K562 (cell line): Measurements from ENCODE around the gene FGR. TPM values are rescaled to one million over a fixed set of nuclear protein-coding genes. Genes with fewer than 3 reads are reported as not detected.

Experiments
- ASH1L ChIP-seq: fragments of 450-650 bp; IDR thresholded peaks from 2 replicates; pipeline ENCODE4 v1.6.1; 2018; ENCODE audit warnings: borderline replicate concordance, mild to moderate bottlenecking, low read depth; ENCODE audit not compliant: partially characterized antibody
- ATF7 ChIP-seq: fragments of 450-650 bp; IDR thresholded peaks from 2 replicates; pipeline ENCODE4 v1.7.1; 2014; ENCODE audit warnings: mild to moderate bottlenecking, moderate library complexity
- BRF1 ChIP-seq: IDR thresholded peaks from 3 replicates; pipeline ENCODE4 v1.6.1; 2011; ENCODE audit warnings: borderline replicate concordance, mild to moderate bottlenecking; ENCODE audit not compliant: insufficient read length; ENCODE audit errors: extremely low read depth
- CCAR2 ChIP-seq: fragments of 200-400 bp; formaldehyde crosslinking; IDR thresholded peaks from 2 replicates; pipeline ENCODE4 v1.6.1; 2017; ENCODE audit warnings: mild to moderate bottlenecking, low read depth, low read length
- FIP1L1 ChIP-seq: fragments of 200-400 bp; formaldehyde crosslinking; IDR thresholded peaks from 2 replicates; pipeline ENCODE4 v1.6.1; 2018; ENCODE audit warnings: mild to moderate bottlenecking, low read depth, low read length; ENCODE audit not compliant: poor library complexity, severe bottlenecking
- MEIS2 ChIP-seq: fragments of 450-650 bp; IDR thresholded peaks from 2 replicates; pipeline ENCODE4 v1.6.1; 2014; ENCODE audit warnings: mild to moderate bottlenecking; ENCODE audit not compliant: partially characterized antibody
- MYNN ChIP-seq, 2 experiments: sonication (generic); formaldehyde crosslinking in 1 of 2; IDR thresholded peaks; 2 replicates each; pipeline versions ENCODE4 v1.5.0 to v1.6.1; 2016 to 2020; ENCODE audit warnings: antibody characterized with exemption in 1 of 2, missing genetic modification reagents in 1 of 2
- NCOA1 ChIP-seq: fragments of 450-650 bp; IDR thresholded peaks from 2 replicates; pipeline ENCODE4 v1.6.1; 2016; ENCODE audit warnings: low read depth
- PATZ1 ChIP-seq: fragments of 250-450 bp; sonication (Bioruptor Pico); IDR thresholded peaks from 2 replicates; pipeline ENCODE4 v1.5.0; 2020; ENCODE audit warnings: mild to moderate bottlenecking, borderline replicate concordance
- RCOR1 ChIP-seq, 2 experiments: IDR thresholded peaks; 2 replicates each; pipeline ENCODE4 v1.6.1; 2012; ENCODE audit warnings: low read depth in 2 of 2, low read length in 2 of 2, borderline replicate concordance in 1 of 2, improper control_type of control experiment in 1 of 2
- RFX1 ChIP-seq: fragments of 450-650 bp; IDR thresholded peaks from 2 replicates; pipeline ENCODE4 v1.6.1; 2016; ENCODE audit warnings: mild to moderate bottlenecking, moderate library complexity
- SFPQ ChIP-seq: fragments of 200-400 bp; formaldehyde crosslinking; IDR thresholded peaks from 2 replicates; pipeline ENCODE4 v1.6.1; 2017; ENCODE audit warnings: mild to moderate bottlenecking, low read depth, low read length, moderate library complexity
- SIX5 ChIP-seq, 2 experiments: IDR thresholded peaks; 2 replicates each; pipeline ENCODE4 v1.6.1; 2011; ENCODE audit warnings: low read length in 2 of 2, borderline replicate concordance in 1 of 2, low read depth in 1 of 2, mild to moderate bottlenecking in 1 of 2, moderate library complexity in 1 of 2; ENCODE audit not compliant: insufficient read depth in 1 of 2
- SMARCA5 ChIP-seq: fragments of 450-650 bp; IDR thresholded peaks from 2 replicates; pipeline ENCODE4 v1.6.1; 2016
- SUPT5H ChIP-seq: fragments of 450-650 bp; IDR thresholded peaks from 2 replicates; pipeline ENCODE4 v1.6.1; 2016
- TCF7L2 ChIP-seq: fragments of 150-350 bp; IDR thresholded peaks from 2 replicates; pipeline ENCODE4 v1.6.1; 2016; ENCODE audit warnings: low read depth, mild to moderate bottlenecking, low read length, moderate library complexity
- ZNF764 ChIP-seq: fragments of 250-450 bp; sonication (Bioruptor Pico); IDR thresholded peaks from 2 replicates; pipeline ENCODE4 v1.4.0; 2020; ENCODE audit warnings: low read depth, mild to moderate bottlenecking, moderate library complexity
- polyA plus RNA-seq, 8 experiments: library from polyadenylated mRNA; depleted of rRNA in 4 of 8; stranded (reverse) in 5 of 8; unstranded in 3 of 8; fragments of >200 nt; fragmentation: Nextera tagmentation in 2 of 8; fragmentation: Illumina TruSeq in 1 of 8; extraction: Ambion mirVana in 2 of 8; extraction: Trizol in 1 of 8; gene quantifications; 2 replicates each; pipeline versions ENCODE4 v1.2.1 to v1.2.3, GENCODE V29; 2011 to 2014; ENCODE audit warnings: inconsistent platforms in 1 of 8, missing spikeins in 1 of 8
- total RNA-seq, 7 experiments: library from RNA; depleted of rRNA in 6 of 7; stranded (reverse); fragments of >200 nt in 6 of 7; fragmentation: Illumina TruSeq in 2 of 7; extraction: Trizol in 2 of 7; gene quantifications; 2 replicates each; pipeline versions ENCODE4 v1.2.1 to v1.2.3, GENCODE V29; 2011 to 2021; ENCODE audit warnings: low replicate concordance in 1 of 7
- TF ChIP-seq, protein P1 (sequence below): sonication (generic); formaldehyde crosslinking; IDR thresholded peaks from 2 replicates; pipeline ENCODE4 v1.8.0; 2023; ENCODE audit warnings: missing genetic modification reagents, mild to moderate bottlenecking, borderline replicate concordance

FGR gene
- total and polyA plus RNA-seq, 9 of the 15 experiments (the other 6 are each of a cell fraction or from before 2014, with no cell fraction given), result 0.04 to 0.11 TPM; not detected in 7

GRCh38 chr1:27671964-27672749, 37.2 kb upstream of the FGR start, which contains the start of gene IFI6 (continued):
- TF ChIP-seq FIP1L1 (no peak), ASH1L (no peak), CCAR2 (no peak), BRF1 (no peak), MYNN (IDR thresholded peaks at IDR 0.05) (no peak), MYNN (CRISPR knock-in tag; IDR thresholded peaks at IDR 0.05) (no peak), PATZ1 (CRISPR knock-in tag) (no peak), MEIS2 (peak; percentile 60), SFPQ (no peak), SMARCA5 (no peak), RCOR1 (IDR thresholded peaks at IDR 0.05; ENCODE audit: borderline replicate concordance in 1 of 2, low read depth in 2 of 2, low read length in 2 of 2) (peak in 1 of 2 experiments; percentile 62; a peak in 2 of 4 replicates), NCOA1 (0 out of 2 replicates have a peak, but pooled peaks have one; percentile 27), SIX5 (IDR thresholded peaks at IDR 0.05; ENCODE audit: borderline replicate concordance in 1 of 2, insufficient read depth in 1 of 2, low read depth in 1 of 2, low read length in 2 of 2) (no peak), RFX1 (no peak), SUPT5H (no peak), ZNF764 (CRISPR knock-in tag) (no peak), TCF7L2 (no peak), ATF7 (peak; percentile 76; the same call in 1 of the 2 replicates)
- TF ChIP-seq, protein P1, sequence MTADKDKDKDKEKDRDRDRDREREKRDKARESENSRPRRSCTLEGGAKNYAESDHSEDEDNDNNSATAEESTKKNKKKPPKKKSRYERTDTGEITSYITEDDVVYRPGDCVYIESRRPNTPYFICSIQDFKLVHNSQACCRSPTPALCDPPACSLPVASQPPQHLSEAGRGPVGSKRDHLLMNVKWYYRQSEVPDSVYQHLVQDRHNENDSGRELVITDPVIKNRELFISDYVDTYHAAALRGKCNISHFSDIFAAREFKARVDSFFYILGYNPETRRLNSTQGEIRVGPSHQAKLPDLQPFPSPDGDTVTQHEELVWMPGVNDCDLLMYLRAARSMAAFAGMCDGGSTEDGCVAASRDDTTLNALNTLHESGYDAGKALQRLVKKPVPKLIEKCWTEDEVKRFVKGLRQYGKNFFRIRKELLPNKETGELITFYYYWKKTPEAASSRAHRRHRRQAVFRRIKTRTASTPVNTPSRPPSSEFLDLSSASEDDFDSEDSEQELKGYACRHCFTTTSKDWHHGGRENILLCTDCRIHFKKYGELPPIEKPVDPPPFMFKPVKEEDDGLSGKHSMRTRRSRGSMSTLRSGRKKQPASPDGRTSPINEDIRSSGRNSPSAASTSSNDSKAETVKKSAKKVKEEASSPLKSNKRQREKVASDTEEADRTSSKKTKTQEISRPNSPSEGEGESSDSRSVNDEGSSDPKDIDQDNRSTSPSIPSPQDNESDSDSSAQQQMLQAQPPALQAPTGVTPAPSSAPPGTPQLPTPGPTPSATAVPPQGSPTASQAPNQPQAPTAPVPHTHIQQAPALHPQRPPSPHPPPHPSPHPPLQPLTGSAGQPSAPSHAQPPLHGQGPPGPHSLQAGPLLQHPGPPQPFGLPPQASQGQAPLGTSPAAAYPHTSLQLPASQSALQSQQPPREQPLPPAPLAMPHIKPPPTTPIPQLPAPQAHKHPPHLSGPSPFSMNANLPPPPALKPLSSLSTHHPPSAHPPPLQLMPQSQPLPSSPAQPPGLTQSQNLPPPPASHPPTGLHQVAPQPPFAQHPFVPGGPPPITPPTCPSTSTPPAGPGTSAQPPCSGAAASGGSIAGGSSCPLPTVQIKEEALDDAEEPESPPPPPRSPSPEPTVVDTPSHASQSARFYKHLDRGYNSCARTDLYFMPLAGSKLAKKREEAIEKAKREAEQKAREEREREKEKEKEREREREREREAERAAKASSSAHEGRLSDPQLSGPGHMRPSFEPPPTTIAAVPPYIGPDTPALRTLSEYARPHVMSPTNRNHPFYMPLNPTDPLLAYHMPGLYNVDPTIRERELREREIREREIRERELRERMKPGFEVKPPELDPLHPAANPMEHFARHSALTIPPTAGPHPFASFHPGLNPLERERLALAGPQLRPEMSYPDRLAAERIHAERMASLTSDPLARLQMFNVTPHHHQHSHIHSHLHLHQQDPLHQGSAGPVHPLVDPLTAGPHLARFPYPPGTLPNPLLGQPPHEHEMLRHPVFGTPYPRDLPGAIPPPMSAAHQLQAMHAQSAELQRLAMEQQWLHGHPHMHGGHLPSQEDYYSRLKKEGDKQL (CRISPR knock-in tag), result no peak
